CD1c-positive myeloid dendritic cell (primary cell): ENCODE measurements around the gene TLK2.
"Not testable (repeated sequence)": the region's sequence is repeated elsewhere in the genome, so short reads cannot be mapped to it uniquely, and the experiment has no call there.

ENCODE experiments used
- DNase-seq: peaks from one replicate; pipeline ENCODE4 v3.0.0-alpha.2; 2016; ENCODE audit errors: extremely low spot score

TLK2 gene

DNA sequence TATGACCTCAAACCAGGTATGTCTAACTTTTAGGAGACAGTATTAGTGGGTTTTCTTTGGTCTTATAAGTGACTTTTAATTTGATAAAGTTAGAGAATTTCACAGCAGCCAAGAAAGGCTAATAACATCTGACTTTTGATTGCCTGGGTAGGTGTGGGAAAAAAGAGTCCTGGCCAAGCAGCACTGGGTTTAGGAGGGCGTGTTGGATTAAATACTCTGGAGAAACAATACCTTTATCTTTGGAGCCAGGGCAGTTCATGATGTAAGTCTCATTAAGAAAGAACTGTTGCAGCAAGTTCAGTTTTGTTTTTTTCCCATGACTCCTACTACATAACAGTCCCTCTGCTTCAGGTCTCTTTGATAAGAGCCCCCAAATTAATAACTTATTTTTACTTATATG is 122.2 kb downstream of the TLK2 start:
- no peak for DNase-seq

DNA sequence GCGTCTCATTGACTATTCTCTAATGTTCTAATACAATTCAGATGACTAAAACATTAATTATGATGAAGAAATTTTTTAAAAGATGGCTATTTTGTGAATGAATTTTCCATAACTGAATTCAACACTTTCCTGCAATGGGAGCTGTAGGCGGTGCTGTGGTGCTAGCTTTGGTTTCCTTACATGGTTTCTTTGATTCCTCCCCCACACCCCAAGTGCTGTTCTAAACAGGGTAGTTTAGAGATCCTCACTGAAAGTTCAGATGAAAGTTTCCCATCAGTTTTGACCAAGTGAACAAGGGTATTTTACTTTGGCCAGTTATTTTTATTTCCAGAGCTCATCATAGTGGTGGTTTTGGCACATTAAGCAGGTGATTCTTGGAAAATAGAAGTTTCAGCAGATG is 122.8 kb downstream of the TLK2 start:
- DNase-seq: no peak

DNA sequence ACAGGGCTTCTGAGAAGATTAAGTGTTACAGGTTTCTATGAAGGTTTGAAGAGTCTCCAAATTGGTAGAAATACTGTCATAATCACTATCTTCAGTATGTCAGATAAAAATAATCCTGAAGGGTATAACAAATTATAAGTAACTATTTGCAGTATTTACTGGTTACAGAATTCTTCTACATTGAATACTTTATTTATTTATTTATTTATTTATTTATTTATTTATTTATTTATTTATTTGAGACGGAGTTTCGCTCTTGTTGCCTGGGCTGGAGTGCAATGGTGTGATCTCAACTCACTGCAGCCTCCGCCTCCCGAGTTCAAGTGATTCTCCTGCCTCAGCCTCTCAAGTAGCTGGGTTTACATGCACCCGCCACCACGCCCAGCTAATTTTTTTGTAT is 125.2 kb downstream of the TLK2 start:
- not testable (repeated sequence) for DNase-seq

DNA sequence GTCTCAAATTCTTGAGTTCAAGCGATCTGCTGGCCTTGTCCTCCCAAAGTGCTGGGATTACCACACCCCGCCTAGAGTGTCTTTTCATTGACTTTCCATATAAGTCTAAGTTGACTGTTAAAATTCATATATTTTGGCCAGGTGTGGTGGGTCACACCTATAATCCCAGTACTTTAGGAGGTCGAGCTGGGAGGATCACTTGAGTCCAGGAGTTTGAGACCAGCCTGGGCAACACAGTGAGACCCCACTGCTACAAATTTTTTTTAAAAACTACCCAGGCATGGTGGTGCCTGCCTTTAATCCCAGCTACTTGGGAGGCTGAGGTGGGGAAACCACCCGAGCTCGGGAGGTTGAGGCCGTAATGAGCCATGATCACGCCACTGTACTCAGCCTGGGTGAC is 127.0 kb downstream of the TLK2 start:
- no peak for DNase-seq

DNA sequence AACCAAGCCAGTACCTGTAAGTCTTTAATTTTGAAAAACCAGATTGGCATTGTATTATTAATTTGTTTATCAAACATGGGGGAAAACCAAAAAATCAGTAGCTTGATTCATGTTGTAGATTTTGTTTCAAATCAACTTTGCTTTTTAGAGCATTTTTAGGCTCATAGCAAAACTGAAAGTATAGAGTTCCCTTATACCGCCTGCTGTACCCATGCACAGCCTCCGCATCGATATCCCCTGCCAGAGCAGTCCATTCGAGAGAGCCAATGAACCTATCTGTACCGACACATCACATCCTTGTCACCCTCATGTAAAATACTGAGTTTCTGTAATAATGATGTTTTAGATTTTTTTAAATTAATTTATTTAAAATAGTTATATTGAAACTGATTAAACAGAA is 132.7 kb downstream of the TLK2 start:
- peak; percentile 63 for DNase-seq

DNA sequence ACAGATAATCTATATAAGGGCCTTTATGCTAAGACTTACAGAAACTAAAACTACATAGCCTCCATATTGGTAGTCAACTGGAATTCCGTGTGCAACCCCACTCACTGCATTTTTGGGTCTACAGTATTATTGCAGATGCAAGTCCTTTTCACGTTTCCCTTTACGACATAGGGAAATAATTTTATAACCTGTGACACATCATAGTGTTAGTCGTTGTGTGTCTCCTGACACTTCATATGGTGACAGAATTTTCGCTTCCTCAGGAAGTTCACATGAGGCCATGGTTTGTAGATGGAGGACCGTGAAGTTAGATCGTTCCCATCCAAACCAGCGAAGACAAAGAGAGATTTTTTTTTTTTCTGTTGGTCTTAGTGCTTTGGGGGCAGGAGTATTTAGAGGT is 133.1 kb downstream of the TLK2 start:
- DNase-seq: peak; percentile 90

DNA sequence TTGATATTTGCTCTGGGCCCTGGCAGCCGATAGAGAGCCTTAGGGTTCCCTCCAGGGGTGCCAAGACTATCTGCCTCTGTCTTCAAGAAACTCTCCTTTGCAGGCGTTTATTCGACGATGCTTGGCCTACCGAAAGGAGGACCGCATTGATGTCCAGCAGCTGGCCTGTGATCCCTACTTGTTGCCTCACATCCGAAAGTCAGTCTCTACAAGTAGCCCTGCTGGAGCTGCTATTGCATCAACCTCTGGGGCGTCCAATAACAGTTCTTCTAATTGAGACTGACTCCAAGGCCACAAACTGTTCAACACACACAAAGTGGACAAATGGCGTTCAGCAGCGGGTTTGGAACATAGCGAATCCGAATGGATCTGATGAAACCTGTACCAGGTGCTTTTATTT is 133.7 kb downstream of the TLK2 start:
- DNase-seq: not testable (repeated sequence)

DNA sequence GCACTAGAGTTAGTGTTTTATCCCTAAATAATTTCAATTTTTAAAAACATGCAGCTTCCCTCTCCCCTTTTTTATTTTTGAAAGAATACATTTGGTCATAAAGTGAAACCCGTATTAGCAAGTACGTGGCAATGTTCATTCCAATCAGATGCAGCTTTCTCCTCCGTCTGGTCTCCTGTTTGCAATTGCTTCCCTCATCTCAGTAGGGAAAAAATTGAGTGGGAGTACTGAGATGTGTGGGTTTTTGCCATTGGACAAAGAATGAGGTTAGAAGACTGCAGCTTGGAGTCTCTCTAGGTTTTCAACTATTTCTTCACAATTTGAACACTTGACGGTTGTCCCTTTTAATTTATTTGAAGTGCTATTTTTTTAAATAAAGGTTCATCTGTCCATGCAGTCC is 134.5 kb downstream of the TLK2 start:
- DNase-seq: not testable (repeated sequence)

DNA sequence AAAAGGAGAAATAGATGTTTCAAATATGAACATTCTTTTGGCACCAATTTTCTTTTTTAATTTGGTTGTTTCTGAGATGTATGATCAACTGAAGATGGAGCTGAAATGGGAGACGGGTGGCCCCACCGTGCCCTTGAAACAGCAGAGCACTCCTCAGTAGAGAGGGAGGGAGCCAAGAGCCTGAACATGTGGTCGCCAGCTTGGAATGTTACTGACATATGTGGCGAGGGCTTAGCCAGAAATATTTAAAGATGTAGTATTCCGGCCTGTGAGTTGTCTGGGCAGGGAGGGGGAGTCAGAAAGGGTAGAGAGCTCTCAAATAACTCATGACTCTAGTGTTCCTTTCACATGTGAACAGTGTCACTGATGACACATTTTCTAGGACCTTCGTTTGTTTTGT is 135.5 kb downstream of the TLK2 start:
- no peak for DNase-seq

DNA sequence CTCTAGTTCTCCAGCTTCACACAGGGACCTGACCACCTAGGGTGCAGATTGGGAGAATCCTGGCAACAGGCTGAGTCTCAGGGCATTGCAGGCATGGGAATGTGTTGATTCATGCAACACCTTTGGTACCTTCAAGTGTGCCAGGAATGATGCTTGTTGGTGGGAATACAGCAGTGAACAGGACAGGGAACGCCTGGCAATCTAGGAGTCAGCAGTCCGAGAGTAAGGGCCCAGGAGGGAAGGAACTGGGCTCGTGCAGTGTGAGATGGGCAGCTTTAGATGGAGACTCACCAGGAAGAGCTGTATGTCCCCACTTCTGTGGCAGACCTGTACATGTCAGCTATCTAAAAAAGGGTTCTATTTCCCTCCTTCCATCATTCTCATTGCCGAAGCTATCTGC is 136.9 kb downstream of the TLK2 start:
- no peak for DNase-seq

DNA sequence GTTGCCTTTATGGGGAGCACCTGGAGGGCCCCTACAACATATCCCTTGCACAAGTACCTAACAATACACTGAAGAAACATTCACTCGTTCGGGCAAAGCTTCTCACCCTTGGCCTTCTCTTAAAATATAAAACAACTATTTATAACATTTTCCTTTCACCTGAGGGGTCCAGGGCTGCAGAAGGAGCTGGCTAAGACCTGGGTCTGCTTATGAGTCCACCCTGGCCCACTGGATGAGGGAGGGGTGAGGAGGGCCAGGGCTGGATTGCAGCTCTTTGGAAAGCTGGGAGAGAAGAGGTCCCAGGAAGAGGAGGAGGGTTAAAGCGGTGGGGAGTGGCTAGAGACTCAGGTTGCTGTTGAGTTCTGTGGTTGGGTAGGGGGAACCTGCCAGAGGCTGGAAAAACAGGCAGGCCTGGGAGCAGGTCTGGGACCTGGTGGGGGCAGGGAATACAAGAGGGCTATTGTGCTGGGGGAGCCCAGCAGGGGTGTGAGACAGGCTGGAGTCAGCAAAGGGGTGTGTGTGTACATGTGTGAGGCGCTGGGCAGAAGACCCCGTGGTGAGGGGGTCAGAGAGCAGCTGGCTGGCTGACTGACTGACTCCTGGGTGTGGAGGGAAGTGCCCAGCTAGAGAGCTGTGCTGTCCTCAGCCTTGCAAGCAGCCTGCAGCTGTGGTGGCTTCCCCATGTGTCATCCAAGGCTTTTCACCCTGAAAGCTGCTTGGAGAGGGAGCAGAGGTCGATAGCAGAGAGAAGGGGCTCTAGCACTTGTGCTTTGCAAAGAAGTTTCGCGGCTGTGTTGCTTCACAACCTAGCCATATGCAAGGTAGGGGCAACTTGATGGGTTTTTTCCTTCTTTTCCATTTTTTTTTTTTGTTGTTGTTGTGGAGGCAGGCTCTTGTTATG is 138.6 kb downstream of the TLK2 start:
- no peak for DNase-seq

DNA sequence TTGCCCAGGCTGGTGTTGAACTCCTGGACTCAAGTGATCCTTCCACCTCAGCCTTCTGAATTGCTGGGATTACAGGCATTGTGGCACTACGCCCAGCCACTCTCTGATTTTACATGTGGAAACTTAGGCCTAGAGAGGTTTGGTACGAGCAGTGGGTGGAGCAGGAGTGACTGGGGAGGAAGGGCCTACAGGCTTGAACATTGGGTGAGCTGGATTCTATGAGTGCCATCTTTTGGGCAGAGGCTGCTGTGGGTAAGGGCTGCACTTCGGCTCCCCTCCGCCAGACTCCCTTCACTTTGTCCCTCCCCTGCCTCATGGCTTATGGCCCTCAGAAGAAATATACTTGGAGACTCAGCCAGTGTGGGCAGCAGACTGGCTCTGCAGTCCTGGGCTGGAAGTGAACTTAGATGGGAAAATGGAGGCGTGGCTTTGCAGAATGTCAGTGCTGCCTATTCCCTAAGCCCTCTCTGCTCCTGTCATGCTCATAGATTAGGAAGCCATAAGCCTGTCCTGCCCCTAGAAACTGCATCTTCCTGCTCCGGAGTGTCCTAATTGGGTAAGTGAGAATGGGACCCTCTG is 139.4 kb downstream of the TLK2 start:
- no peak for DNase-seq

DNA sequence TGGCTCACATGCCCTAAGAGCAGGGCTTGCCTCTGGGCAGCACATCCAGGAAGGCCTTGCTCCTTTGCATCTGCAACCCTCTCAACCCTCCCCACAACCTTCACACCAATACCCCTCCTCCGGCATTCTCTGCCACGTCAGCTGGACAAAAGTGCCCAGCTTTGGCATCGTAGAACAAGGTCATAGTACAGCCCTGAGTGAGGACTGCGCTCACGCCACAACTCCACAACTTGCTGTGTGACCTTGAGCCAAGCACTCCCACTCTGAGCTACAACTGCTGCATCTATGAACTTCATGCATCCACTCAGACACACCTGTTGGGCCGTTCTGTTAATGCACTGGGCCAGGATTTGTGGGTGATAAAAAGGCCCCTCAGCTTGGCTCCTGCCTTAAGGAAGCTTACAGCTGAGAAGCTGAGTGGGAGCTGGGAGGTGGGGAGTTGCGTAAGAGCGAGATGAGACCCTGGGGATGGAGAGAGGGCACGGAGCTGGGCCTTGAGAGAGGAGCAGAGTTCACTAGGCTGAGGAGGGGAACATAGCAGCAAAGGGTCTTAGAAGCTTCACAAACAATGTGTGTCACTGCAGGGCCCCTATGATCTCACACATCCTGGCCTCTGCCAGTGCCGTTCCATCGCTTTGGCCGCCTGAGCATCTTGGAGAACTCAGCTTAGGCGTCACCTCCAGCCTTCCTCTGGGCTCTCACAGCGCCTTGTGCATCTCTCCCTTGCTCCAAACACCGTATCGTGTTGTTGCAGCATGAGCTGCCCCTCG is 140.2 kb downstream of the TLK2 start:
- no peak for DNase-seq

DNA sequence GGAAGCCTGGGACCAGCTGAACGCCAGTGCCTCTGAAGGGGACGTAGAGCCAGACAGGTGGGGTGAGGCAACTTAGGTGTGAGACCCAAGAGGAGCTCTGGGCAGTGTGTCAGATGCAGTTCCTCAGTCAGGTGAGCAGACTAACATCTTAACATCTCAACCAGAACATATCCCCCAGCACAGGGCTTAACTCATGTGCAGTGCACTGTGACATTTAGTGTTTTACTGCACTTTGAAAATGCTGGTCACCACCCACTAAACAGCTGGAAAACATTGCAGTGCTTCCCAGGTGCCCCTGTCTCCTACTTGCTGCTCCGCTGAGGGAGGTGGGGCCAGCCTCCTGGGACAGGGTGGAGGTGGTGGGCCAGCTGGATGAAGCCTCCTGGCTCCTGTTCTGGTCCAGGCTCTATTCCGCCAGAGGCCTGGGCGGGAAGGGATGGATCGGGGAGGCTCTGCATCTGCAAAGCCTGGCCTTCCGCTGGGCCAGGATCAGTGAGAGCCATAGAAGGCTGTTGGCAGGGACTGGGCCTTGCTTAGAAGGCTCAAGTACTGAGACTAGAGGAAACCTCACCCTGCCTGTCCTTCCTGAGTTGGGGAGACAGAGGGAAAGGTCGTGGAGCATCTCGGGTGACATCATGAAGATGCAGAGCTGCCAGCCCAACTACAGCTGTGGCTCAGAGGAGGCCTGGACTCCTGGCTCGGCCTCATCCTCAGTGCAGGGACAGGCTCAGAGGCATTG is 141.0 kb downstream of the TLK2 start:
- DNase-seq: no peak

DNA sequence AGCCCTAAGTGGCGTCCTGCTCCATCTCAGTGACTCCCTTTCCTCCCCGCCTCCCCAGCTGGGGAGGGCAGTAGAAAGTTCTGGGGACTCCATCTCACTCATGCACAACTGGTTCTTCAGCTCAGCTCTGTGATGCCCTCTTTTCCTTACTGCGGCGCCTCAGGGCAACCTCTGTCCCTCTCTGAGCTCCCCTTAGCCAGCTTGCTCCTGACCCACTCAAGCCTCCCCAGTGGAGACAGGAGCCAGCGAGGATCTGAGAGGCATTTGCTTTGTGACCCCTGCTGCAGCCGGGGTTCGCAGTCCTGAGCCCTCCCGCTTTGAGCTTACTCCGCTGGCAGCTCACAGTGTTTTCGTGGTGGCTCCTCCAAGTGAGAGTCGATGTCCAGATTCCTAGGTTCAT is 142.6 kb downstream of the TLK2 start:
- no peak for DNase-seq

DNA sequence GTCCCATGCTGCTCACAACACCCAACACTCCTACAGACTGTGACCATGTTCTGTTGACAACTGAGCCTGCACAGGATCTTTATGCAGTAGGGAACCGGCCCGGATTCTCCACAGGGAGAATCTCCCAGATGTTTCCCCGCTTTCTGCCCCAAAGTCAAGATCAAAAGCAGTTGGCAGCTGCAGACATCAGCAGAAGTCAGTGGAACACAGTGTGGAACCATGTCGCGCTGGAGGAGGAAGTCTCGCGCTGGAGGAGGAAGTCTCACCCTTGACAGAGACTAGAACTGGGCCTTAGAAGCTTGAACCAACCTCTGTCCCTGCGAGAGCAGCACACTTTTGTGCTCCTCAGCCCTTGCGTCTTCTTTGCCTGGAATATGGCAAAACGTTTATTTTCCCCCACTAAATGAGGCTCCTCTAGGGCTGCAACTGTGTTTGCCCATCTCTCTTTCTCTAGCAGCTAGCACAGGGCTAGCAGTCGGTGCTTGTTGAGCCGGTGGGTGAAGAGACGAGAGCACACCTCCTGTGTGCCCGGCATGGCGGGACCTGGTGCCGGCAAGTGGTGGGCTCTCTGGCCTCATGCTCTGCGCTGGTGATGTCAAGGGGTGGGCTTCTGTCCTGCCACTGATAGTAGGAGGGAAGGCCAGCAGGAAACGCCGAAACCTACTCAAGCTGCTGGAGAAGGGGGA is 146.7 kb downstream of the TLK2 start:
- DNase-seq: peak; percentile 60

DNA sequence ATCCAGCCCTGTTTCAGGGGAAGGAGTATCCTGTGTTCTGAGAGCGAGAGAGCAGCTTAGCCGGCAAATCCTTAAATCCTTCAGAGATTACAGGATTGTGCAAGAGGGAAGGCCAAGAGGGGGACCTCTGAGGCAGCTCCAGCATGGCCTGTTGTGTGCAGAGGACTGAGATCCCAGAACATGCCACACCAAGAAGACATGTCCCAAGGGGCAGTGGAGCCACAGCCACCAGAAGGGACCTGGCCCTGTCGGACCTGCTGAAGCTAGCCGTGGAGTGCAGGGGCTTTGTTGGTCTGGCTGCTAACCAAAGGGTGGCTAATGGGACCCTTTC is 147.2 kb downstream of the TLK2 start:
- no peak for DNase-seq

DNA sequence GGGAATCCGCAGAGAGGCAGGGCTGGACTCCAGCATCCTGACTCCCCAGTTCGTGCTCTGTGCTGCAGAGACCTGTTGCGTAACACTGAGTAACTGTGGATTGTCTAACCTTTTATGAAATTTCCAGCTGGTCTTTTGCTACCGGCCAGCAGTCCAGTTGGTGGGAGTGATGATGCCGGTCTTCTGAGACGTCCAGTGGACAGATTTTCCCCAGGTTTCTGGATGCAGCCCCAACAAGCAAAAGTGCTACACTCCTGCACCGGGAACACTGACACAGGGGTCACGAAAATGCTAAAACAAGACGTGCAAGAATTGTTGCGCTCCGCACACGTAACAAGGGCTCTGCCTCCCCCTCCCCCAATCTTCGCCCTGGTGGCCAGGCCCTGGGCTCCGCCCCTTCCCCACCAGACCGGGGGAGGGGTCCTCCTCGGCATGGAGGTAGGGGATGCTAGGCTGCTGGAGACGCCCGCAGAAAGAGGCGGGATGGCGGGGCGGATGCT is 148.1 kb downstream of the TLK2 start:
- peak; percentile 48 for DNase-seq

DNA sequence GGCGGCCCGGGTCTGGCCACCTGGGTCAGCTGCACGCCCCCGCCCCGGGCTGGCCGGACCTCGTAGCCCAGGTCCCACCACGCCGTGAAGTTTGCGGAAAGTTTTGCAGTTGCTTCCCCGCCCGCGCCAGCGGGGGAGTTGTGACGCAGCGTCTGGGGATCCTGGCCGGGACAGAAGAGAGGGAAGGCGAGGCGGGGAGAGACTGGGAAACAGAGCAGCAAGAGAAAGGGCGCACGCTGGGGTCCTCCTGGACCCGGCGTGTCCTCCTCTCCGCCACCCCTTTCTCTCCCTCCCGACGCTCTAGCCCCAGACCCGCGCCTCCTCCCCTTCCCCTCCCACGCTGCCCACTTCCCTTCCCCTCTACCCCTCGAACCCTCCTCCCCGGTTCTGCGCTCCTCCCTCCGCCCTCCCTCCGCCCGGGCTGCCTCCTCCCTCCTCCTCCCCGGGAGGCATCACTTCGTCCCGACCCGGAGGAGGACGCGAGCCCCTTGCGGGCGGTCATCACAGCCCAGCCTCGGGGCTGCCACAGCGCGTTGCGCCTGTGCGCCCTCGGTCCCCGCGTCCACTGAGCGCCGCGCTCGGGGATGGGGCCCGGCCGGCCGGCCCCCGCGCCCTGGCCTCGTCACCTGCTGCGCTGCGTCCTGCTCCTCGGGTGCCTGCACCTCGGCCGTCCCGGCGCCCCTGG is 148.7 kb downstream of the TLK2 start, which contains the start of gene MRC2:
Gene MRC2, plus strand, starts transcription at position 452 of the 685 bp plus-strand sequence. Its CDS starts 133 bp downstream, at position 585.
- peak; percentile 68 for DNase-seq

DNA sequence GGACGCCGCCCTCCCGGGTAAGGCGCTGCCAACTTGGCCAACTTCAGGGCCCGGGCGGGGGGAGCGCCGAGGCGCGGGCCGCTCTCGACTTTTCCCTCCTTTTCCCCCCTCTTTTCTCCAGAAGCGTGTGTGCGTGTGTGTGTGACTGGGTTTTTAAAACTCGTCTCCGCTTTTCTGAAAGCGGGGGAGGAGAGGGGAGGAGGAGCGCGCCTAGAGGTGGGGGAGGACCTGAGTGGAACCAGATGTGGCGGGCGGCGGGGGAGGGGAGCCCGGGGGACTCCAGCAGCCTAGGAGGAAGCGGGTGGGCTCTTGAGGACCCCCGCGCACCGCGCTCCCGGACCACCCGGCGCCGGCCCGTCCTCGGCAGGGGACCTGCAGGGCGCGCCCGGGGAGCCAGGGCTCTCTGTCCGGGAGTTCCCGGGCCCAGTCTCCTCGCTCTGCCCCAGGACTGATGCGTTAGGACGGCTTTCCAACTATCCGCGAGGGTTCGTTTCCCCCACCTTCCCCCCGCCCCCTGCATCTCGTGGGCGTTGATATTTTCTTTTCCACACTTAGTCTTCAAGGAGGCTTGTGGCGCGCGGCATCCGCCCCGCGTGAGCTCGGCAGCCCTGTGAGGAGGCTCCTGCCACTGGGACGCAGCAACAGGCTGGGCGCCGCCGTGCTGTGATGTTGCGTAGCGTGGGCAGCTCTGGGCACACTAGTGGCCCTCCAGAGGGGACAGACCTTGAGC is 149.4 kb downstream of the TLK2 start:
- DNase-seq: peak; percentile 45
